ENCODE measurements around the gene RCOR3. TPM values are rescaled to one million over a fixed set of nuclear protein-coding genes. Genes with fewer than 3 reads are reported as not detected.
"Not testable (repeated sequence)": the region's sequence is repeated elsewhere in the genome, so short reads cannot be mapped to it uniquely, and the experiment has no call there.

The RCOR3 gene
- total RNA-seq, 4 donors from 2014 or later = 52.2 to 77.6 (median 72.1) TPM

DNA sequence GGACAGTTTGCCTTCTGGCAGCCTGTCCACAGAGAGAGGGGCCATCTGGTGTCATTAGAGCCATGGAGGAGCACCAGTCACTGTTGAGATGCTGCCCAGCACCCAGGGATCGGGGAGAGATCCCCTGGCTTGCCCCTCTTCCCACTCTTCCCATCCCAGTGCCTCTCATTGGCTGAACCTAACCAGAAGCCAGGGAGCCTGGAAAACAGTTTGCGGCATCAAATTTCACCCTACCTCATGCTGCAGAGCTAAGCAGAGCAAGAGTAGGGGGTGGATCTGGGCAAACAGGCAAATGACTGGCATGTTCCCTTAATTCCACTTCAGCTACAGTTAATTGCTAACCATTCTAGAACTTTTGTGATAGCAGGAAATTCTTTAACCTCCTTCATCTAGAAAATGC lies 86.6 kb downstream of the RCOR3 start:
- no peak overlapping the region for H3K27ac ChIP-seq
- no peak overlapping the region for H3K4me3 ChIP-seq
- no peaks in the 10 kb centered on the region for H3K27me3 ChIP-seq
- H3K36me3 ChIP-seq = no peaks in the 10 kb centered on the region
- no peak for DNase-seq
- TF ChIP-seq, protein P1, sequence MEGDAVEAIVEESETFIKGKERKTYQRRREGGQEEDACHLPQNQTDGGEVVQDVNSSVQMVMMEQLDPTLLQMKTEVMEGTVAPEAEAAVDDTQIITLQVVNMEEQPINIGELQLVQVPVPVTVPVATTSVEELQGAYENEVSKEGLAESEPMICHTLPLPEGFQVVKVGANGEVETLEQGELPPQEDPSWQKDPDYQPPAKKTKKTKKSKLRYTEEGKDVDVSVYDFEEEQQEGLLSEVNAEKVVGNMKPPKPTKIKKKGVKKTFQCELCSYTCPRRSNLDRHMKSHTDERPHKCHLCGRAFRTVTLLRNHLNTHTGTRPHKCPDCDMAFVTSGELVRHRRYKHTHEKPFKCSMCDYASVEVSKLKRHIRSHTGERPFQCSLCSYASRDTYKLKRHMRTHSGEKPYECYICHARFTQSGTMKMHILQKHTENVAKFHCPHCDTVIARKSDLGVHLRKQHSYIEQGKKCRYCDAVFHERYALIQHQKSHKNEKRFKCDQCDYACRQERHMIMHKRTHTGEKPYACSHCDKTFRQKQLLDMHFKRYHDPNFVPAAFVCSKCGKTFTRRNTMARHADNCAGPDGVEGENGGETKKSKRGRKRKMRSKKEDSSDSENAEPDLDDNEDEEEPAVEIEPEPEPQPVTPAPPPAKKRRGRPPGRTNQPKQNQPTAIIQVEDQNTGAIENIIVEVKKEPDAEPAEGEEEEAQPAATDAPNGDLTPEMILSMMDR (IDR thresholded peaks at IDR 0.05) = no peak
- TF ChIP-seq EP300 (IDR thresholded peaks at IDR 0.05; ENCODE audit: low read depth) (no peak), POLR2A (IDR thresholded peaks at IDR 0.05) (no peak)
- in situ Hi-C loops (cut with MboI; ENCODE audit: low pct_ligation_motif_present in 1 of 4, low pct_unique_long_range_greater_than_20kb in 1 of 4, low sequenced_read_pairs in 3 of 4) (no loop called here), intact Hi-C loops (cut with DNase I; ENCODE audit: low total_unique reads) (no loop called here)
- 83 to 86% methylated on average over 1 to 2 of the region's 2 CpGs for WGBS, 2 donors (ENCODE audit: low coverage in 1 of 2)
- no peaks in the 10 kb centered on the region for H3K9me3 ChIP-seq
- peaks cover 3 to 24% (median 12%) of the 10 kb centered on the region in 4 donors for H3K4me1 ChIP-seq

DNA sequence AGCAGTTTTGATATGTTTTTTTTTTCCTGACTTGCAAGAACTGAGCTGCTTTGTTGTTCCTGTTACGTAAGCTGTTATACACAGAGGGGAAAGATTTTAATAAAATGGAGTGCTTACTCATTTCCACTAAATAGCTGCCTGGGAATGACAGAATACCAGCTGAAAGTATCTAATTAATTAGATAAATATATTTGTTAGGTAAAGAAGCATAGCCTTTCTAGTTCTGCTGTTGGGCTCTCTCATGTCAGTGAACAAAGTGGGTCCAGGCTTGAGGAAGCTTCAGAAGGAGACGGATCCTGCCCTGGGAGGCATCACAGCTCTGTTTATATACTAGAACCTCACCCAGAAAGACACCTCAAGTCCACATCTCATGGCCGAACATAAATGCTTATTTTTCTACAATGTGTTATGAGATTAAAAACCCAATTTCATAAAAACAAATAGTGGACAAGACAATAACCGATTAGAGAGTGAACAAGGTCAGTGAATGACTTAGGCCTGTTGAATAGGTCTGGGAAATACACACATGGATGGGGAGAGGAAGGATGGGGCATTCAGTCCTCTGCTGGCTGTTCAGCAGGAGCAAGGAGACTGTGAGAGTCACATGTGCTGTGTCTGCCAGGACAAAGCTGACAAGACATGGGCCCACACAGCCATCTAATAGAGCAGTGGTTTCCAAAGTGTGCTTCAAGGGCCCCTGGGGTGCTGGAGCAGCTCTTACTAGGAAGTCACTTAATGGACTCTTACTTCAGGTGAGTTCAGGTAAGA lies 88.1 kb downstream of the RCOR3 start:
- no peak overlapping the region for H3K4me3 ChIP-seq
- H3K27me3 ChIP-seq = no peaks in the 10 kb centered on the region
- H3K9me3 ChIP-seq = no peaks in the 10 kb centered on the region
- H3K36me3 ChIP-seq = no peaks in the 10 kb centered on the region
- H3K27ac ChIP-seq = no peak overlapping the region
- in situ Hi-C loops (cut with MboI; ENCODE audit: low pct_ligation_motif_present in 1 of 4, low pct_unique_long_range_greater_than_20kb in 1 of 4, low sequenced_read_pairs in 3 of 4) (no loop called here), intact Hi-C loops (cut with DNase I; ENCODE audit: low total_unique reads) (no loop called here)
- whole genome bisulfite sequencing, 2 donors (ENCODE audit: low coverage in 1 of 2) = 78 to 89% methylated on average over 4 of the region's 4 CpGs
- H3K4me1 ChIP-seq = peaks cover 0 to 14% (median 10%) of the 10 kb centered on the region in 4 donors
- TF ChIP-seq, protein P1 (IDR thresholded peaks at IDR 0.05) = no peak
- no peak for TF ChIP-seq POLR2AphosphoS5 (IDR thresholded peaks at IDR 0.05)
- TF ChIP-seq POLR2A (IDR thresholded peaks at IDR 0.05) = no peak
- no peak for TF ChIP-seq EP300 (IDR thresholded peaks at IDR 0.05; ENCODE audit: low read depth)
- DNase-seq = no peak

DNA sequence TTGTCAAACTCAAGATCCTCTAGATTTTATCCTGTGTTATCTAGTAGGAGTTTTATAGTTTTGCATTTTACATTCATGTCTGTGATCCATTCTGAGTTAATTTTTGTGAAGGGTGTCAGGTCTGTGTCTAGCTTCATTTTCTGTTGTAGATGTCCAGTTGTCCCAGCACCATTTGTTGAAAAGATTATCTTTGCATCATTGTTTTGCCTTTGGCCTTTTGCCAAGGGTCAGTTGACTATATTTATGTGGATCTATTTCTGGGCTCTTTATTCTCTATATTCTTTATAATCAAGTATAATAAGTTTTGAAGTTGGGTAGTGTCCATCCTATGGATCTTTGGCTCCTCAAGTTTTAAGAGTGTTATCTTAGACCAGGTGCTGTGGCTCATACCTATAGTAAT lies 89.4 kb downstream of the RCOR3 start:
- H3K27ac ChIP-seq = no peak overlapping the region
- TF ChIP-seq EP300 (IDR thresholded peaks at IDR 0.05; ENCODE audit: low read depth) = no peak
- TF ChIP-seq, protein P1 (IDR thresholded peaks at IDR 0.05) = no peak
- no peak for TF ChIP-seq POLR2AphosphoS5 (IDR thresholded peaks at IDR 0.05)
- no peak for TF ChIP-seq POLR2A (IDR thresholded peaks at IDR 0.05)
- H3K9me3 ChIP-seq = no peaks in the 10 kb centered on the region
- H3K4me3 ChIP-seq = no peak overlapping the region
- in situ Hi-C loops (cut with MboI; ENCODE audit: low pct_ligation_motif_present in 1 of 4, low pct_unique_long_range_greater_than_20kb in 1 of 4, low sequenced_read_pairs in 3 of 4) = no loop called here
- H3K4me1 ChIP-seq = peaks cover 0 to 15% (median 11%) of the 10 kb centered on the region in 4 donors
- H3K27me3 ChIP-seq = no peaks in the 10 kb centered on the region
- DNase-seq = no peak
- no peaks in the 10 kb centered on the region for H3K36me3 ChIP-seq
- intact Hi-C loops (cut with DNase I; ENCODE audit: low total_unique reads) = no loop called here

DNA sequence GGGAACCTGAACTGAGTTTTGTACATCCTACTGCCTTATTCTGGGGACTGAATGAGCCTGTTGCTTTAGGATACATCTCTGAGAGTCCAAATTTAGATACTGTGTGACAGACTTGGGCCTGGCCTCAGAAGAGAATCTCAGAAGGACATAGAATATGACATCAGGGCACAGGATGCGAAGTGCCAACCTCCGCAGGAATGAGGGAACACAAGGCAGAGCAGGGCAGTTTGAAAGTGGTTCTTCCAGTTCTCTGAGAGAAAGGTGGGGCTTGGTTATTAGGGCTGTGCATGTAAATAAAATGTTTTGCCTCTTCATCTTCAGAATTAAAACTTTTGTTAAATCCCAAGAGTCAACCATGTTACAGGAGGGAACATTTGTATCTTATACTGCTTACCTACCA lies 90.6 kb downstream of the RCOR3 start:
- Histone ChIP-seq H3K4me3 (no peak overlapping the region), H3K4me1 (peaks cover 0 to 9% (median 2%) of the 10 kb centered on the region in 4 donors), H3K36me3 (no peaks in the 10 kb centered on the region), H3K27ac (no peak overlapping the region), H3K27me3 (no peaks in the 10 kb centered on the region), H3K9me3 (no peaks in the 10 kb centered on the region)
- TF ChIP-seq POLR2A (IDR thresholded peaks at IDR 0.05) = no peak
- TF ChIP-seq EP300 (IDR thresholded peaks at IDR 0.05; ENCODE audit: low read depth) = no peak
- TF ChIP-seq, protein P1 (IDR thresholded peaks at IDR 0.05) = no peak
- TF ChIP-seq POLR2AphosphoS5 (IDR thresholded peaks at IDR 0.05) = no peak
- in situ Hi-C loops (cut with MboI; ENCODE audit: low pct_ligation_motif_present in 1 of 4, low pct_unique_long_range_greater_than_20kb in 1 of 4, low sequenced_read_pairs in 3 of 4) (no loop called here), intact Hi-C loops (cut with DNase I; ENCODE audit: low total_unique reads) (no loop called here)
- WGBS, 2 donors (ENCODE audit: low coverage in 1 of 2) = 75 to 100% methylated on average over 1 to 2 of the region's 2 CpGs
- no peak for DNase-seq

DNA sequence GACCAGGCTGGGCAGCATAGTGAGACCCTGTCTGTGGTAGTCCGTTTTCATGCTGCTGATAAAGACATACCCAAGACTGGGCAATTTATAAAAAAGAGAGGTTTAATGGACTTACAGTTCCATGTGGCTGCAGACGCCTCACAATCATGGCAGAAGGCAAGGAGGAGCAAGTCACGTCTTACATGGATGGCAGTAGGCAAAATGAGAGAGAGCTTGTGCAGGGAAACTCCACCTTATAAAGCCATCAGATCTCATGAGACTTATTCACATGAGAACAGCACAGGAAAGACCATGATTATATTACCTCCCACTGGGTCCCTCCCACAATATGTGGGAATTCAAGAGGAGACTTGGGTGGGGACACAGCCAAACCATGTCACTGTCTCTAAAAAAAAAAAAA lies 92.9 kb downstream of the RCOR3 start:
- in situ Hi-C loops (cut with MboI; ENCODE audit: low pct_ligation_motif_present in 1 of 4, low pct_unique_long_range_greater_than_20kb in 1 of 4, low sequenced_read_pairs in 3 of 4) = not testable (repeated sequence)

More for the DNA sequence above, 92.9 kb downstream of the RCOR3 start:
- DNase-seq; H3K27me3 ChIP-seq; H3K36me3 ChIP-seq; H3K9me3 ChIP-seq; H3K4me1 ChIP-seq; H3K4me3 ChIP-seq; intact Hi-C loops (cut with DNase I; ENCODE audit: low total_unique reads); H3K27ac ChIP-seq: not testable (repeated sequence)
- 95 to 100% methylated on average over 1 to 3 of the region's 3 CpGs for WGBS, 2 donors (ENCODE audit: low coverage in 1 of 2)
